Stimulated activated CD8-positive, alpha-beta memory T cell treated with anti-CD3 and anti-CD28 coated beads, Interleukin-12 subunit alpha, Interleukin-12 subunit beta, amount 100 ng/mL, for 1 hour (primary cell): Measurements from ENCODE around the gene SORBS1.

Source experiments
- DNase-seq: peaks from one replicate; pipeline ENCODE4 v3.0.0-alpha.2; 2020; ENCODE audit warnings: low read depth

SORBS1 gene

GRCh38 chr10:95346715-95347401 lies 214.3 kb downstream of the SORBS1 start:
- DNase-seq, result no peak

GRCh38 chr10:95343573-95343972 lies 217.6 kb downstream of the SORBS1 start:
- DNase-seq, result no peak

- no peak for DNase-seq
These were observed 219.4 kb downstream of the SORBS1 start for GRCh38 chr10:95341716-95342130.

- no peak for DNase-seq
These were observed 221.3 kb downstream of the SORBS1 start for GRCh38 chr10:95339863-95340262.

GRCh38 chr10:95337423-95338160 lies 223.6 kb downstream of the SORBS1 start:
- DNase-seq, result no peak

GRCh38 chr10:95336702-95337101 lies 224.5 kb downstream of the SORBS1 start:
- no peak for DNase-seq

- DNase-seq, result no peak
These were observed 225.1 kb downstream of the SORBS1 start for GRCh38 chr10:95335933-95336699.

GRCh38 chr10:95334805-95335144 lies 226.4 kb downstream of the SORBS1 start:
- no peak for DNase-seq

- no peak for DNase-seq
These were observed 227.0 kb downstream of the SORBS1 start for GRCh38 chr10:95333997-95334804.

- no peak for DNase-seq
These were observed 228.4 kb downstream of the SORBS1 start for GRCh38 chr10:95332666-95333249.

GRCh38 chr10:95331596-95332130 lies 229.5 kb downstream of the SORBS1 start:
- no peak for DNase-seq

GRCh38 chr10:95330966-95331453 lies 230.2 kb downstream of the SORBS1 start:
- no peak for DNase-seq

- DNase-seq, result no peak
These were observed 231.9 kb downstream of the SORBS1 start for GRCh38 chr10:95329296-95329695.

GRCh38 chr10:95328013-95328412 lies 233.2 kb downstream of the SORBS1 start:
- no peak for DNase-seq

GRCh38 chr10:95327367-95327766 lies 233.8 kb downstream of the SORBS1 start:
- no peak for DNase-seq

GRCh38 chr10:95326396-95326795 lies 234.8 kb downstream of the SORBS1 start:
- DNase-seq, result no peak

GRCh38 chr10:95325863-95326262 lies 235.3 kb downstream of the SORBS1 start:
- no peak for DNase-seq

- no peak for DNase-seq
These were observed 236.5 kb downstream of the SORBS1 start for GRCh38 chr10:95324436-95325268.

- no peak for DNase-seq
These were observed 239.4 kb downstream of the SORBS1 start for GRCh38 chr10:95321554-95322301.

- no peak for DNase-seq
These were observed 241.9 kb downstream of the SORBS1 start for GRCh38 chr10:95319239-95319638.
